Esophagus (tissue), 2 donors: ENCODE measurements around the gene PSMD11. TPM values are rescaled to one million over a fixed set of nuclear protein-coding genes. Genes with fewer than 3 reads are reported as not detected.
A peak's percentile ranks its signal among the peaks of the same experiment; 100 is the strongest.

Source experiments
- H3K27ac ChIP-seq, 2 donors: one replicate each; pipeline ENCODE4 v1.5.1; 2013; ENCODE audit warnings: low read depth in 2 of 2, mild to moderate bottlenecking in 2 of 2, inconsistent platforms in 1 of 2, low read length in 1 of 2, moderate library complexity in 1 of 2
- H3K27me3 ChIP-seq, 2 donors: one replicate each; pipeline ENCODE4 v1.6.1; 2013; ENCODE audit warnings: low read length in 2 of 2, control low read depth in 1 of 2, mild to moderate bottlenecking in 1 of 2; ENCODE audit not compliant: insufficient read depth in 2 of 2, control insufficient read depth in 1 of 2
- H3K36me3 ChIP-seq, 2 donors: one replicate each; pipeline ENCODE4 v1.6.1; 2013; ENCODE audit warnings: low read length in 1 of 2; ENCODE audit not compliant: control insufficient read depth in 2 of 2, insufficient read depth in 2 of 2
- H3K4me1 ChIP-seq, 2 donors: one replicate each; pipeline ENCODE4 v1.6.1; 2013; ENCODE audit warnings: low read length in 1 of 2; ENCODE audit not compliant: control insufficient read depth in 2 of 2, insufficient read depth in 2 of 2
- H3K4me3 ChIP-seq, 2 donors: one replicate each; pipeline ENCODE4 v1.5.1; 2013; ENCODE audit warnings: low read length in 2 of 2, mild to moderate bottlenecking in 2 of 2, low read depth in 1 of 2, moderate library complexity in 1 of 2
- H3K9me3 ChIP-seq, 2 donors: one replicate each; pipeline ENCODE4 v1.6.1; 2013; ENCODE audit warnings: mild to moderate bottlenecking in 2 of 2, low read depth in 1 of 2, low read length in 1 of 2, moderate library complexity in 1 of 2; ENCODE audit not compliant: control insufficient read depth in 2 of 2, insufficient read depth in 1 of 2
- WGBS, 2 donors: extraction: QIAGEN DNeasy Blood & Tissue Kit; methylation state at CpG; one replicate each; pipeline ENCODE4 v1.1.7; 2013; 5-methylcytosine and 5-hydroxymethylcytosine counted together
- polyA plus RNA-seq, 2 donors: library from polyadenylated mRNA; stranded (reverse); fragments of 200-250 nt; gene quantifications; one replicate each; pipeline ENCODE4 v1.2.3, GENCODE V29; 2013
- donor health status: healthy with polysubstance abuse.
- donor health status: Bipolar disorder and iron deficiency.

PSMD11 gene
- polyA plus RNA-seq, 2 donors, result 45.8 to 55.0 TPM

- Histone ChIP-seq H3K27ac (peak within 1 kb of the TSS; percentile 79 to 93), H3K4me1 (peaks cover 4 to 19% of the 10 kb centered on the region in 2 donors)
- WGBS, 2 donors, result 0 to 1% methylated on average over 69 to 135 of the region's 135 CpGs
Observed at GRCh38 chr17:32486701-32487472, 42.6 kb downstream of the PSMD11 start, which contains the start of gene CDK5R1. TSS of gene CDK5R1 (plus strand) at chr17:32486993. CDS start at chr17:32487621, 628 bp downstream.

GRCh38 chr17:32487473-32488176, 43.3 kb downstream of the PSMD11 start:
- Histone ChIP-seq H3K27ac (peak overlapping the region; percentile 79 to 93), H3K27me3 (no peaks in the 10 kb centered on the region), H3K4me1 (peaks cover 5 to 23% of the 10 kb centered on the region in 2 donors), H3K4me3 (peak overlapping the region; percentile 71 to 89), H3K36me3 (peaks cover 0 to 12% of the 10 kb centered on the region in 2 donors), H3K9me3 (no peaks in the 10 kb centered on the region)
- WGBS, 2 donors, result 30 to 35% methylated on average over 48 to 59 of the region's 59 CpGs

More at GRCh38 chr17:32486701-32487472, 42.6 kb downstream of the PSMD11 start, which contains the start of gene CDK5R1:
- H3K36me3 ChIP-seq, result peaks cover 0 to 12% of the 10 kb centered on the region in 2 donors
- no peaks in the 10 kb centered on the region for H3K27me3 ChIP-seq
- H3K4me3 ChIP-seq, result peak within 1 kb of the TSS; percentile 71 to 89
- no peaks in the 10 kb centered on the region for H3K9me3 ChIP-seq

DNA sequence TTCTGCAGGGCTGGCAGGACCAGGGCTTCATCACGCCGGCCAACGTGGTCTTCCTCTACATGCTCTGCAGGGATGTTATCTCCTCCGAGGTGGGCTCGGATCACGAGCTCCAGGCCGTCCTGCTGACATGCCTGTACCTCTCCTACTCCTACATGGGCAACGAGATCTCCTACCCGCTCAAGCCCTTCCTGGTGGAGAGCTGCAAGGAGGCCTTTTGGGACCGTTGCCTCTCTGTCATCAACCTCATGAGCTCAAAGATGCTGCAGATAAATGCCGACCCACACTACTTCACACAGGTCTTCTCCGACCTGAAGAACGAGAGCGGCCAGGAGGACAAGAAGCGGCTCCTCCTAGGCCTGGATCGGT, 43.9 kb downstream of the PSMD11 start:
- Histone ChIP-seq H3K27me3 (no peaks in the 10 kb centered on the region), H3K36me3 (peaks cover 0 to 12% of the 10 kb centered on the region in 2 donors), H3K27ac (no peak overlapping the region), H3K9me3 (no peaks in the 10 kb centered on the region), H3K4me3 (peak overlapping the region; percentile 71 to 89), H3K4me1 (peaks cover 5 to 23% of the 10 kb centered on the region in 2 donors)
- WGBS, 2 donors, result 88 to 92% methylated on average over 16 of the region's 16 CpGs

GRCh38 chr17:32488604-32489180, 44.4 kb downstream of the PSMD11 start:
- Histone ChIP-seq H3K9me3 (no peaks in the 10 kb centered on the region), H3K4me1 (peaks cover 5 to 23% of the 10 kb centered on the region in 2 donors), H3K27ac (no peak overlapping the region), H3K4me3 (peak overlapping the region in 1 of 2 donors; percentile 15), H3K36me3 (peaks cover 0 to 15% of the 10 kb centered on the region in 2 donors), H3K27me3 (no peaks in the 10 kb centered on the region)
- 91 to 93% methylated on average over 13 of the region's 13 CpGs for WGBS, 2 donors

GRCh38 chr17:32489320-32490100, 45.2 kb downstream of the PSMD11 start:
- peaks cover 5 to 23% of the 10 kb centered on the region in 2 donors for H3K4me1 ChIP-seq
- no peaks in the 10 kb centered on the region for H3K27me3 ChIP-seq
- H3K36me3 ChIP-seq, result peaks cover 0 to 15% of the 10 kb centered on the region in 2 donors
- H3K4me3 ChIP-seq, result peak overlapping the region in 1 of 2 donors; percentile 15
- H3K9me3 ChIP-seq, result no peaks in the 10 kb centered on the region
- WGBS, 2 donors, result 73 to 83% methylated on average over 10 of the region's 10 CpGs
- no peak overlapping the region for H3K27ac ChIP-seq

GRCh38 chr17:32490101-32490482, 45.8 kb downstream of the PSMD11 start:
- H3K27ac ChIP-seq, result no peak overlapping the region
- H3K9me3 ChIP-seq, result no peaks in the 10 kb centered on the region
- H3K27me3 ChIP-seq, result no peaks in the 10 kb centered on the region
- H3K4me1 ChIP-seq, result peaks cover 5 to 26% of the 10 kb centered on the region in 2 donors
- H3K4me3 ChIP-seq, result peak overlapping the region in 1 of 2 donors; percentile 15
- peaks cover 0 to 15% of the 10 kb centered on the region in 2 donors for H3K36me3 ChIP-seq
- WGBS, 2 donors, result 59 to 73% methylated on average over 16 of the region's 16 CpGs

GRCh38 chr17:32491371-32492263, 47.3 kb downstream of the PSMD11 start:
- H3K4me3 ChIP-seq, result no peak overlapping the region
- 80 to 87% methylated on average over 21 of the region's 21 CpGs for WGBS, 2 donors
- no peaks in the 10 kb centered on the region for H3K9me3 ChIP-seq
- H3K36me3 ChIP-seq, result peaks cover 0 to 15% of the 10 kb centered on the region in 2 donors
- H3K27me3 ChIP-seq, result no peaks in the 10 kb centered on the region
- peaks cover 5 to 30% of the 10 kb centered on the region in 2 donors for H3K4me1 ChIP-seq
- H3K27ac ChIP-seq, result no peak overlapping the region

DNA sequence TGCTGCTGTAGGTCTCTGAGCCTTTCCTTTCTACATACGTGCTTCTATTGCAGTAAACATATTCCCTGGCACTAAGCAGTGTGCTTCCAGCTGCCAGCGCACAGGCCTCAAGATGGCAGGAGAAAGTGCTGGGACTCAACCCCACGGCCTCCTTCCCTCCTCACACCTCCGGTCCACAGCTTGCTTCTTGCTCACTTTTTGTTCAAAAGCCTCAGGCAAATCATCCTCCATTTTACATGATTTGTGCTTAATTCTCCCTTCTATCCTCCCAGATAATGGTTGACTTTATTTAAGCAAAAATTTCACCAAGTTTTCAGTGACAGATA, 47.9 kb downstream of the PSMD11 start:
- WGBS, 2 donors, result 73 to 87% methylated on average over 4 of the region's 4 CpGs

More for the DNA sequence above, 47.9 kb downstream of the PSMD11 start:
- Histone ChIP-seq H3K27ac (no peak overlapping the region), H3K36me3 (peaks cover 0 to 15% of the 10 kb centered on the region in 2 donors), H3K4me3 (no peak overlapping the region), H3K27me3 (no peaks in the 10 kb centered on the region), H3K4me1 (peaks cover 5 to 30% of the 10 kb centered on the region in 2 donors), H3K9me3 (no peaks in the 10 kb centered on the region)
